ENCODE data around the gene ADGRG2. TPM values are rescaled to one million over a fixed set of nuclear protein-coding genes. Genes with fewer than 3 reads are reported as not detected.

The ADGRG2 gene
- total RNA-seq, 1 experiment from 2014 or later = not detected

DNA sequence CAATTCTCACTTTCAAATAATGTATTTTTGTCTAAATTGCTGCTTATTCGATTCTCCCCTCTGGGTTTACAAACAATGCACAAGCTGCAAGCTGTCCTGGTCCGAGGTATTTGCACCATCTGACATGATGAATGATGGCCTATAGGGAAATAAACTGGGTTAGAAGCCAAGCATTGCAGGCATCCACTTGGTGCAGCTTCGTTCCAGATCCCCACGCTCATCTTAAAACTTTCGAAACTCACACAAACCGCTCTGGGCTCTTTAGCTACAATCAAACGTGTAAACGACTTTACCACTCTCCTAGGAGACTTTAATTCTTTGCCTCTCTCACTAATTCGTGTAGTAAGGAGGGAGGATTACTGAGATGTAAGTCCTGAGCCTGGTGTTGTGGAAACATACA is 157.4 kb downstream of the ADGRG2 start:
- Histone ChIP-seq H3K27ac (ENCODE audit: low read depth, low read length) (no peak overlapping the region), H3K36me3 (ENCODE audit: control insufficient read depth in 1 of 2, insufficient read depth in 2 of 2, low read length in 2 of 2) (no peaks in the 10 kb centered on the region), H3K79me2 (ENCODE audit: insufficient read depth, low read length) (no peaks in the 10 kb centered on the region), H2AFZ (ENCODE audit: low read depth, low read length, poor library complexity, severe bottlenecking) (no peak overlapping the region), H4K20me1 (ENCODE audit: insufficient read depth) (no peaks in the 10 kb centered on the region), H3K4me1 (ENCODE audit: control insufficient read depth in 1 of 2, insufficient read depth in 2 of 2, low read length in 2 of 2) (no peaks in the 10 kb centered on the region), H3K4me3 (replicated peaks in 1 of 2; ENCODE audit: low read depth in 1 of 2, low read length in 2 of 2) (no peak overlapping the region), H3K9me2 (ENCODE audit: insufficient read depth) (no peaks in the 10 kb centered on the region), H3K4me2 (ENCODE audit: low read length) (no peak overlapping the region), H3K9ac (ENCODE audit: low read length) (no peak overlapping the region), H3K9me3 (ENCODE audit: control insufficient read depth in 1 of 2, insufficient read depth in 1 of 2, low read depth in 1 of 2, low read length in 2 of 2) (no peaks in the 10 kb centered on the region), H3K27me3 (ENCODE audit: insufficient read depth, low read length) (no peaks in the 10 kb centered on the region)
- intact Hi-C loops (cut with micrococcal nuclease) = no loop called here
- ATAC-seq (no peak), DNase-seq (ENCODE audit: low read depth, low spot score) (no peak)
- ChIA-PET CTCF (no interaction called here), RAD21 (ENCODE audit: low non-redundant PET in 1 of 2, low total read pairs in 2 of 2, uncharacterized antibody in 2 of 2, unreplicated experiment in 2 of 2) (no interaction called here), POLR2A (no interaction called here)
- BruUV-seq (replicated peaks) = no TSS peak
- no peak for TF ChIP-seq JUND (IDR thresholded peaks at IDR 0.05)
- no peak for TF ChIP-seq CEBPB (IDR thresholded peaks at IDR 0.05; ENCODE audit: low read depth)
- TF ChIP-seq EZH2 (IDR thresholded peaks at IDR 0.05) = no peak
- TF ChIP-seq ELF1 (IDR thresholded peaks at IDR 0.05; ENCODE audit: borderline replicate concordance, low read depth) = no peak
- TF ChIP-seq, protein P1, sequence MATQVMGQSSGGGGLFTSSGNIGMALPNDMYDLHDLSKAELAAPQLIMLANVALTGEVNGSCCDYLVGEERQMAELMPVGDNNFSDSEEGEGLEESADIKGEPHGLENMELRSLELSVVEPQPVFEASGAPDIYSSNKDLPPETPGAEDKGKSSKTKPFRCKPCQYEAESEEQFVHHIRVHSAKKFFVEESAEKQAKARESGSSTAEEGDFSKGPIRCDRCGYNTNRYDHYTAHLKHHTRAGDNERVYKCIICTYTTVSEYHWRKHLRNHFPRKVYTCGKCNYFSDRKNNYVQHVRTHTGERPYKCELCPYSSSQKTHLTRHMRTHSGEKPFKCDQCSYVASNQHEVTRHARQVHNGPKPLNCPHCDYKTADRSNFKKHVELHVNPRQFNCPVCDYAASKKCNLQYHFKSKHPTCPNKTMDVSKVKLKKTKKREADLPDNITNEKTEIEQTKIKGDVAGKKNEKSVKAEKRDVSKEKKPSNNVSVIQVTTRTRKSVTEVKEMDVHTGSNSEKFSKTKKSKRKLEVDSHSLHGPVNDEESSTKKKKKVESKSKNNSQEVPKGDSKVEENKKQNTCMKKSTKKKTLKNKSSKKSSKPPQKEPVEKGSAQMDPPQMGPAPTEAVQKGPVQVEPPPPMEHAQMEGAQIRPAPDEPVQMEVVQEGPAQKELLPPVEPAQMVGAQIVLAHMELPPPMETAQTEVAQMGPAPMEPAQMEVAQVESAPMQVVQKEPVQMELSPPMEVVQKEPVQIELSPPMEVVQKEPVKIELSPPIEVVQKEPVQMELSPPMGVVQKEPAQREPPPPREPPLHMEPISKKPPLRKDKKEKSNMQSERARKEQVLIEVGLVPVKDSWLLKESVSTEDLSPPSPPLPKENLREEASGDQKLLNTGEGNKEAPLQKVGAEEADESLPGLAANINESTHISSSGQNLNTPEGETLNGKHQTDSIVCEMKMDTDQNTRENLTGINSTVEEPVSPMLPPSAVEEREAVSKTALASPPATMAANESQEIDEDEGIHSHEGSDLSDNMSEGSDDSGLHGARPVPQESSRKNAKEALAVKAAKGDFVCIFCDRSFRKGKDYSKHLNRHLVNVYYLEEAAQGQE (IDR thresholded peaks at IDR 0.05; ENCODE audit: low read depth) = no peak
- TF ChIP-seq, protein P2, sequence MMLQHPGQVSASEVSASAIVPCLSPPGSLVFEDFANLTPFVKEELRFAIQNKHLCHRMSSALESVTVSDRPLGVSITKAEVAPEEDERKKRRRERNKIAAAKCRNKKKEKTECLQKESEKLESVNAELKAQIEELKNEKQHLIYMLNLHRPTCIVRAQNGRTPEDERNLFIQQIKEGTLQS (IDR thresholded peaks at IDR 0.05) = no peak
- TF ChIP-seq EZH2phosphoT487 (IDR thresholded peaks at IDR 0.05; ENCODE audit: borderline replicate concordance) = no peak
- TF ChIP-seq ZFX (IDR thresholded peaks at IDR 0.05) = no peak
- TF ChIP-seq ZBTB33 (IDR thresholded peaks at IDR 0.05; ENCODE audit: extremely low read depth, insufficient replicate concordance, low read length) = no peak
- no peak for TF ChIP-seq RAD21 (IDR thresholded peaks at IDR 0.05; ENCODE audit: low read depth)
- no peak for TF ChIP-seq MAX (IDR thresholded peaks at IDR 0.05)
- no peak for TF ChIP-seq SRF (IDR thresholded peaks at IDR 0.05; ENCODE audit: low read depth)
- TF ChIP-seq POLR2A (IDR thresholded peaks at IDR 0.05; ENCODE audit: borderline replicate concordance, extremely low read depth, insufficient read depth, insufficient read length) = no peak
- TF ChIP-seq YY1 (IDR thresholded peaks at IDR 0.05; ENCODE audit: extremely low read depth, insufficient replicate concordance, low read depth, low read length) = no peak
- no peak for TF ChIP-seq TCF7L2 (IDR thresholded peaks at IDR 0.05; ENCODE audit: borderline replicate concordance, extremely low read depth, insufficient read depth, insufficient read length)
- TF ChIP-seq SP1 (IDR thresholded peaks at IDR 0.05; ENCODE audit: low read depth) = no peak
- no peak for TF ChIP-seq SIN3A (IDR thresholded peaks at IDR 0.05; ENCODE audit: low read depth)
- no peak for TF ChIP-seq POLR2AphosphoS5 (IDR thresholded peaks at IDR 0.05; ENCODE audit: low read depth, low read length)

Measured in HCT116 (cell line).